ENCODE data around the gene TKFC. TPM values are rescaled to one million over a fixed set of nuclear protein-coding genes. Genes with fewer than 3 reads are reported as not detected.

The TKFC gene
- total and polyA plus RNA-seq, 9 of the 15 experiments (the other 6 are each of a cell fraction or from before 2014, with no cell fraction given) = 2.0 to 61.7 (median 28.5) TPM

GRCh38 chr11:61392981-61393595 lies 60.1 kb downstream of the TKFC start:
- H2AFZ ChIP-seq (ENCODE audit: low read depth, low read length) = peak overlapping the region; percentile 85
- FAIRE-seq (peak; percentile 79), ATAC-seq (peak; percentile 81), DNase-seq (ENCODE audit: extremely low read depth in 1 of 4, low spot score in 3 of 4) (peak in 2 of 4 experiments; percentile 39 to 45)
- H3K27me3 ChIP-seq (ENCODE audit: control insufficient read depth in 2 of 2, insufficient read depth in 2 of 2, low read length in 2 of 2) = no peaks in the 10 kb centered on the region; a peak in 1 of 5 replicates
- WGBS (ENCODE audit: insufficient coverage, low coverage, missing lambda C conversion rate) = 20% methylated on average over 15 of the region's 15 CpGs
- intact Hi-C loops (cut with micrococcal nuclease) = no loop called here
- no peaks in the 10 kb centered on the region for H3K79me2 ChIP-seq (ENCODE audit: control insufficient read depth, insufficient read depth, low read length)
- ChIA-PET CTCF (ENCODE audit: low intra/inter-chr PET ratio) (interaction anchor here (0.5 kb wide), 1 partner anchor 238 kb away, joined by 7 read pairs; no protein-coding TSS in a partner anchor), POLR2A (interaction anchor here (0.6 to 1.8 kb wide), 6 partner anchors 8 to 96 kb away, joined by 3 to 15 read pairs (median 3); partner anchors contain the start of genes CPSF7 and SDHAF2)
- peaks cover 0 to 14% of the 10 kb centered on the region in 2 experiments; a peak in 2 of 5 replicates for H3K4me1 ChIP-seq (replicated peaks in 1 of 2; ENCODE audit: control insufficient read depth in 2 of 2, insufficient read depth in 2 of 2, low read length in 2 of 2)
- H3K9ac ChIP-seq (ENCODE audit: insufficient read depth in 1 of 2, low read depth in 2 of 2, low read length in 2 of 2) = peak overlapping the region; percentile 57 to 89; a peak in 3 of 4 replicates
- peak overlapping the region; percentile 38 for H3K4me3 ChIP-seq
- H3K4me2 ChIP-seq (ENCODE audit: insufficient read depth, low read length) = peak overlapping the region; percentile 79
- H4K20me1 ChIP-seq (replicated peaks; ENCODE audit: control insufficient read depth, insufficient read depth, low read length) = no peaks in the 10 kb centered on the region
- H3K9me1 ChIP-seq (ENCODE audit: control insufficient read depth, insufficient read depth, low read length) = no peaks in the 10 kb centered on the region
- H3K27ac ChIP-seq (ENCODE audit: extremely low read depth, low read depth, low read length) = peak overlapping the region; percentile 64; the same call in 2 of the 3 replicates
- in situ Hi-C loops (cut with MboI) = no loop called here
- BruUV-seq (replicated peaks) = no TSS peak
- H3K9me3 ChIP-seq (replicated peaks; ENCODE audit: control insufficient read depth, insufficient read depth, low read depth, low read length) = peaks cover 9% of the 10 kb centered on the region; the same call in 1 of the 2 replicates
- no peaks in the 10 kb centered on the region; the same call in 1 of the 3 replicates for H3K36me3 ChIP-seq (ENCODE audit: control insufficient read depth, insufficient read depth, low read length)
- TF ChIP-seq WHSC1 (IDR thresholded peaks at IDR 0.05; ENCODE audit: low read length) = no peak
- no peak for TF ChIP-seq ZEB2 (IDR thresholded peaks at IDR 0.05)
- TF ChIP-seq ZNF384 (IDR thresholded peaks at IDR 0.05; ENCODE audit: low read depth, low read length) = no peak
- TF ChIP-seq FUS (optimal IDR thresholded peaks at IDR 0.05; ENCODE audit: low read depth, low read length) = no peak
- TF ChIP-seq MCM5 (IDR thresholded peaks at IDR 0.05; ENCODE audit: low read depth) = no peak
- TF ChIP-seq ZBTB43 (CRISPR knock-in tag; IDR thresholded peaks at IDR 0.05) = no peak
- TF ChIP-seq MECOM (CRISPR knock-in tag; IDR thresholded peaks at IDR 0.05) = no peak
- TF ChIP-seq GMEB1 (CRISPR knock-in tag; IDR thresholded peaks at IDR 0.05) = no peak
- TF ChIP-seq SMAD4 (CRISPR knock-in tag; conservative IDR thresholded peaks at IDR 0.05) = no peak
- TF ChIP-seq ZNF274 (IDR thresholded peaks at IDR 0.05; ENCODE audit: borderline replicate concordance, low read depth, low read length) = no peak
- no peak for TF ChIP-seq KLF10 (CRISPR knock-in tag; IDR thresholded peaks at IDR 0.05)
- TF ChIP-seq RBM39 (optimal IDR thresholded peaks at IDR 0.05; ENCODE audit: low read depth, low read length) = no peak
- peak in 1 of 2 experiments; percentile 37; a peak in 2 of 4 replicates for TF ChIP-seq RAD21 (CRISPR knock-in tag; conservative IDR thresholded peaks at IDR 0.05 in 1 of 2, IDR thresholded peaks at IDR 0.05 in 1 of 2)
- TF ChIP-seq EGR1 (conservative IDR thresholded peaks at IDR 0.05) = 0 out of 2 replicates have a peak, but pooled peaks have one; percentile 8
- no peak for TF ChIP-seq NUFIP1 (IDR thresholded peaks at IDR 0.05; ENCODE audit: partially characterized antibody)
- TF ChIP-seq ZNF449 (CRISPR knock-in tag; IDR thresholded peaks at IDR 0.05) = no peak
- no peak for TF ChIP-seq KLF1 (tag; IDR thresholded peaks at IDR 0.05)
- TF ChIP-seq PKNOX1 (IDR thresholded peaks at IDR 0.05) = no peak

Data from K562 (cell line).